AG09319 (cell line): ENCODE measurements around the gene F11R.

Experiments used
- DNase-seq: peaks from one replicate; pipeline ENCODE4 v3.0.0-alpha.2; 2010; ENCODE audit warnings: low read depth; ENCODE audit errors: extremely low read depth
- CTCF ChIP-seq: IDR thresholded peaks from 2 replicates; pipeline ENCODE4 v1.5.1; 2011; ENCODE audit warnings: low read depth, mild to moderate bottlenecking, inconsistent platforms, low read length, moderate library complexity

The F11R gene

DNA sequence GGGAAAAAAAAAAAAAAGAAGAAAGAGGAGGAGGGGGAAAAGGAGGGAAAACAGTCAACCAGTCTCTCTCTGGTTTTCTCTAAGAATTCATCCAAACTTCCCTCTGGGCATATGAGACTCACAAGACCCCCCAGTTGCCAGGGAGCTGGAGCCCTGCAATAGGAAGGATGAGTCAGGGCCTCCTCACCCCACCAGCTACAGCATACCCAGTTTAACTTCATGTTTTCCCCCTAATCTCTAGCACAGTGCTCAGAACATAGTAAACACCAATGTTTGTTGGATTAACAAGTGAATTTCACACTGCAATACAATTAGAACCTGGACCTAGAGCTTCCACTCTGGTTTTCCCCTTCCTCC, 7.8 kb downstream of the F11R start:
- no peak for TF ChIP-seq CTCF
- DNase-seq, result no peak

DNA sequence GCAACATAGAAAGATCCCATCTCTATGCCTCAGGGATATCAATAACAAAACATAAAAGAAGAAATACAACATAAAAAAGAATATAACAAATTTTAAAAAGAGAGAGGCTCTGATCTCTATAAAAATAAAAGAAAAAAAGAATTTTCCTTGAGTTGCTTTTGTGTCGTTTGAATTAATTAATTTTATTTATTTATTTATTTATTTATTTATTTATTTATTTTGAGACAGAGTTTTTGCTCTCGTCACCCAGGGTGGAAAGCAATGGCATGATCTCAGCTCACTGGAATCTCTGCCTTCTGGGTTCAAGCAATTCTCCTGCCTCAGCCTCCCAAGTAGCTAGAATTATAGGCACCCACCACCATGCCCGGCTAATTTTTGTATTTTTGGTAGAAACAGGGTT, 8.5 kb downstream of the F11R start:
- TF ChIP-seq CTCF, result no peak
- DNase-seq, result no peak

DNA sequence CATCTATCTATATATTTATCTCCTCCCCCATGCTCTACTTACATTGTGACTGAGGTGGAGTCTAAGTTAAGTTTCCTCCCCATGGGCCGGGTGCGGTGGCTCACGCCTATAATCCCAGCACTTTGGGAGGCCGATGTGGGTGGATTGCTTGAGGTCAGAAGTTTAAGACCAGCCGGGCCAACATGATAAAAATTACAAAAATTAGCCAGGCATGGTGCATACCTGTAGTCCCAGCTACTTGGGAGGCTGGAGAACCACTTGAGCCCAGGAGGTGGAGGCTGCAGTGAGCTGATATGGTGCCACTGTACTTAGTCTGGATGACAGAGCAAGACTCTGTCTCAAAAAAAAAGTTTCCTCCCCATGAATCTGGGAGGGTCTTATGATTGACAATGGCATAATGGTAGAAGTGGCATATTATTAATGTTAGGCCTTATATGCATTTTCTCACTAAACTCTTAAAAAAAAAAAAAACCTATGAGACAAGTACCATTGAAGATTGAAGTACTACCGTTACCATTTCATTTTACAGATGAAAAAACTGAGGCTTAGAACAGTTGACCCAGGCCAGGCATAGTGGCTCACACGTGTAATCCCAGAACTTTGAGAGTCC, 11.2 kb downstream of the F11R start:
- no peak for TF ChIP-seq CTCF
- no peak for DNase-seq

- DNase-seq, result no peak
- TF ChIP-seq CTCF, result no peak
Measured at GRCh38 chr1:161008869-161009510, 12.0 kb downstream of the F11R start.

DNA sequence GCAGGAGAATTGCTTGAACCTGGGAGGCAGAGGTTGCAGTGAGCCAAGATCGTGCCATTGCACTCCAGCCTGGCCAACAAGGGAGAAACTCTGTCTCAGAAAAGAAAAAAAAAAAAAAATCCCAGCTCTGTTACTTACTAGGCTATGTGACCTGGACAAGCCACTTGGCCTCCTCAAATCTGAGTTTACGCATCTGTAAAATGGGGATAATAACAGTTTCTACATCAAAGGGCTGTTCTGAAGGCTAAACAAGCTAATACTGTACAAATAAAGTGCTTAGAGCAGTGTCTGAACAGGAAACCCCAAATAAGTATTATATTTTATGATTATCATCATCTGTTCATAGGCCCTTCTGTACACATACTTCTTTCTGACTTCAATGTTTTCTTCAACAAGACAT, 13.6 kb downstream of the F11R start:
- TF ChIP-seq CTCF, result no peak
- no peak for DNase-seq

GRCh38 chr1:161006563-161006962, 14.4 kb downstream of the F11R start:
- no peak for TF ChIP-seq CTCF
- no peak for DNase-seq

- no peak for DNase-seq
- no peak for TF ChIP-seq CTCF
Measured at GRCh38 chr1:161001525-161001924, 19.4 kb downstream of the F11R start.
